CD4-positive, alpha-beta T cell treated with Interleukin-17A for 1 hour (primary cell): ENCODE measurements around the gene NDUFA7.
"Not testable (repeated sequence)": the region's sequence is repeated elsewhere in the genome, so short reads cannot be mapped to it uniquely, and the experiment has no call there.

Source experiments
- DNase-seq: peaks from one replicate; pipeline ENCODE4 v3.0.0-alpha.2; 2020

The NDUFA7 gene

DNA sequence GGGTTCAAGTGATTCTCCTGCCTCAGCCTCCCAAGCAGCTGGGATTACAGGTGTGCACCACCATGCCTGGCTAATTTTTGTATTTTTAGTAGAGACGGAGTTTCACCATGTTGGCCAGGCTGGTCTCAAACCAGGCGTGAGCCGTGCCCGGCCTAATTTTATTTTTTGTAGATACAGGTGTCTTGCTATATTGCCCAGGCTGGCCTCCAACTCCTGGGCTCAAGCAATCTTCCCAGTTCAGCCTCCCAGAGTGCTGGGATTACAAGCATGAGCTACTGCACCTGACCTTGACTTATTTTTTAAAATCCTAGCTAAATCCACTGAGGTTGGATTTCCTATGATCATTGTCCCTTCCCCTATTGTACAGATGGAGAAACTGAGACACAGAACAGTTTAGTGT, 20.3 kb upstream of the NDUFA7 start:
- not testable (repeated sequence) for DNase-seq

DNA sequence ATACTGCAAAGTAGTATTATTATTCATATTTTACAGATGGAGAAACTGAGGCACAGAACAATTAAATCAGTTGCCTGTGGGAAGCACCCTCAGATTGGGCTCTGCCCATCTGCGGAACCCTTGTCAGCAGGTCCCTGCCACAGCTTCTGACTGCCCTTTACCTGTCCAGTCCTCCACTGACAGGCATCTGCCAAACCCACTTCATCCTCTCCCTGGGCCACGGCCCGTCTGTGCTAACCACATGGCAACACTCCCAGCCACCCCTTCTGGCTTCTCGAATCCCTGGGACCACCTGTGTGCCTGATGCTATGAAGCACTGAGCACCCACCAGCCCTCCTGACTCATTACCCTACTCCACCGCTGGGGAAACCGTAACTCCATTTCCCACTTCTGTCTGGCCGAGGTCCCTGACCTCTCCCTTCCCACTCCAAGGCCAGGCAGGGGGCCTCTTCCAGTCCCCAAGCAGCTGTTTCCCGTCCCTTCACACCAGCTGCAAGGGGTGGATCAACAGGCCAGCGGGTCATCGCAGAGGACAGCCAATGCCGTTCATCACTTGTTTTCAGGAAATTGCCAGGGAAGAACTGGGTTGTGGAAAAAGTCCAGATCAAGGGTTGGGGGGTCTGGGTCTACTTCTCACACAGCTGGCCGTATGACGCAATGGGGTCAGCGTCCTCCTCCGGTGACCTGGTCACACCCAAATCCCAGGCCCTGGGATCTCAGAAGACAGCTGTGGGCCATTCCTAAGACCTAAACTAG, 19.3 kb upstream of the NDUFA7 start:
- no peak for DNase-seq

DNA sequence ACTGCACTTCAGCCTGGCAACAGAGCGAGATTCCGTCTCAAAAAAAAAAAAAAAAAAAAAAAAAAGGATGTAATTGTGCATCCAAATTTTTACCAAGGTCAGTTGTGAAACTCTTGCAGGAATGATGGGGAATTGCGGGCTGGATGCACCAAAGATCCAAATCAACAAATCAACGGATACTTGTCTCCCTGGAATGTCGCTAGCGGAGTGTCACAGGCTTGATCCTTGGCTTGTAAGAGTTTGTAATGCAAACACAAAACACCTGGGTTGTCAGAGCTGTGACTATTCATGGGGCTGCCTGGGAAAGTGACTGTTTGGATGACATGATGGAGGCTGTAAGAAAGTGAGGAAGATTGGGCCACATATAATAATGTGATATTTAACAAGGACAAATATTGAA, 17.7 kb upstream of the NDUFA7 start:
- no peak for DNase-seq

DNA sequence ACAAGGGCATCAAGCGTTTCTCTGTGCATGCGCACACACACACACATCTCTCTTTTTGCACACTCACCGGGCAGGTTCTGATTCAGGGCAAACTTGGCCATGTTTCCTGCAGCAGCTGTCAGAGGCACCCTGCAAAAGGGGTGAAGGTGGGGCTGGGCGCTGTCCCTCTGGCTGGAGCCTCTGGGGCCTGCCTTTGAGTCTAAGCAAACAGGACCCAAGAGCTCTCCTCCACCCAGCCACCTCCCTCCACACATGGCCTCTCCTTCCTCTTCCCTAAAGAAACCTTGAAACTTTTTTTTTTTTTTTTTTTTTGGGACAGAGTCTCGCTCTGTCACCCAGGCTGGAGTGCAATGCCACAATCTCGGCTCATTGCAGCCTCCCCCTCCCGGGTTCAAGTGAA, 16.6 kb upstream of the NDUFA7 start:
- DNase-seq: no peak

DNA sequence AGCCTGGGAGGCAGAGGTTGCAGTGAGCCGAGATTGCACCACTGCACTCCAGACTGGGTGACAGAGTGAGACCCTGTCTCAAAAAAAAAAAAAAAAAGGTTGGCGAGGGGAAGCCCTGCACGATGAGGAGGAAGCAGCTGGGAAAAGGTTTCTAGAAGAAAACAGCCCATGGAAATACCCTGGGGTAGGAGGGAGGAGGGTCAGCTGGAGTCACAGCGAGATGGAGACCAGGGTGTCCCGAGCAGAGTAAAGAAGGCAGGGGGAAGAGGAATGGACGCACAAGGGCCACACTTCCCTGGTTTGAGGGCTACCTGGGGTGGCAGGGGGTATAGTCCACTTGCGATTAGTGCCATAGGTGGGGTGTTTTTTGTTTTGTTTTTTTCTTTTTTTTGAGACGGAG, 15.5 kb upstream of the NDUFA7 start:
- no peak for DNase-seq

DNA sequence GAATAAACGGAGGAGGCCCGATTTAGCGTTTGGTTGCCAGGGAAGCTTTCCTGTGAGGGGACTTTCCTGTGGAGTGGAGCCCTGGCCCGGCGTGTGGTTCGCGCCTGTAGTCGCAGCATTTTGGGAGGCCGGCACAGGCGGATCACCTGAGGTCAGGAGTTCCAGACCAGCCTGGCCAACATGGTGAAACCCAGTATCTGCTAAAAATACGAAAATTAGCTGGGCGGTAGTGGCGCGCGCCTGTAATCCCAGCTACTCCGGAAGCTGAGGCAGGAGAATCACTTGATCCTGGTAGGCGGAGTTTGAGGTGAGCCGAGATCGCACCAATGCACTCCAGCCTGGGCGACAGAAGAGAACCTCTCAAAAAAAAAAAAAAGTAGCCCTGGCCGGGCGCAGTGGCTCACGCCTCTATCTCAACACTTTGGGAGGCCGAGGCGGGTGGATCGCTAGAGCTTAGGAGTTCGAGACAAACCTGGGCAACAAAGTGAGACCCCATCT, 14.9 kb upstream of the NDUFA7 start:
- no peak for DNase-seq

DNA sequence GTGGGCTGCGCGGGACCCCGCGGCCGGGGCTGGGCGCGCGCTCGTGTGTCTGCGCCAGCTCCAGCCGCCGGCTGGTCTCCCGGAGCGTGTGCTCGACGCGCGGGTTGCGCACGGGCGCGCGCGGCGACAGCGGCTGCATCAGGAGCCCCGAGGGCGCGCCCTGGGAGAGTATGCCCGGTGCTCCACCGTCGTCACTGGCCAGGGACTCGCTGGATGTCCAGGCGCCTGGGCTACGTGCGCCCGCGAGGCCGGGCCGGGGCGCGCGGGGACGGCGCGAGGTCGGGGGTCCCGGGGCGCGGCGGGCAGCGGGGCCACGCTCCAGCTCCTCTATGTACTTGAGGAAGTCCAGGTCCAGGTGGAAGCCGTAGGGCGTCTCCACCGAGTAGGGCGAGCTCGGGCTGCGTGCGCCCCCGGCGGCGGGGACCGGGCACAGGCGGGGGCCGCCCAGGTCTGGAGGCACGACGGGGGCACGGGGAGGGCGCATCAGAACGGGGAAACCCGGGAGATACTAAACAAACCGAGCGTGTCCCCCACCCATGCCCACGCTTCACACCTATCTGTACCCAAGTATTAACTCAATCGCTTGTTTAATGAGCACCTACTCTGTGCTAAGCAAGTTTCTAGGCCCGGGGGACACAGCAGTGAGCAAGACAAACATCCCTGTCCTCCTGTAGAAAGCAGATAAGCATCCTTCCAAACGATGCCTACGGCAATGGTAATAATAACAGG, 14.3 kb upstream of the NDUFA7 start:
- peak; percentile 15 for DNase-seq

DNA sequence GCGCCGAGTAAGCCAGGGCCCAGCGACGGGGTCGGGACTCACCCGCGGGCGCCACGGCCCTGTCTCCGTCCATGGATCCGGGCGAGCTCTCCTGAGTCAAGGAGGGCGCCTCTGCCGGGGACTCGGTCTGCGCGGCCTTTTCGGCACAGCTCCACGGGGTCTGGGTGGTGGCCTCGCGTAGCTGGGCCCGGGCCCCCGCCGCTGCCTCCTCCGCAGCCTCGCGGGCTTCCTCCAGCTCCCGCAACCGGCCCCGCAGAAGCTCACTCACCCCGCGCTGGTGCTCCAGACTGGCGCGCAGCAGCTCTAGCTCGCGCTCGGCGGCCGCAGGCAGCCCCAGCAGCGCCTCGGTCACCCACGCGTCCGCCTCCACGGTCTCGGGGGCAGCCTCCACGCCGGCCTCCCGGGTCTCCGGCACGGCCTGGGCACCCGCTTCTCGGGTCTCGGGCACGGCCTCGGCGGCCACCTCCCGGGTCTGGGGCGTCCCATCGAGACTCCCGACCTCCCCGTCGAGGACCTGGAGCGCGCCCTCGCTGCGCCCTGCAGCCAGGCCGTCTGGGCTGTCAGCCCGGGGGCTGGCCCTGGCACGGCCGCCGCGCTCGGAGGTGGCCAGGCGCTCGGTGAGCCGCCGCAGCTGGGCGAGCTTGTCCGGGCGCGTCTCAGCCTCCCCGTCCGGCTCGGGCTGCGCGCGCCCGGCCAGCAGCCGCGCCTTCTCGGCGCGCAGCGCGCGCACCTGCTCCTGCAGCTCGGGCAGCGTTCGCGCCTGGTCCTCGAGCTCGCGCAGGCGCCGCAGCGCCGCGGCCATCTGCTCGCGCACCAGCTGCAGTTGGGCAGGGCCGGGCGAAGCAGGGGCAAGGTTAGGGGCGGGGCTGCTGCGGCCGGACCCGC, 13.5 kb upstream of the NDUFA7 start:
- DNase-seq: no peak

DNA sequence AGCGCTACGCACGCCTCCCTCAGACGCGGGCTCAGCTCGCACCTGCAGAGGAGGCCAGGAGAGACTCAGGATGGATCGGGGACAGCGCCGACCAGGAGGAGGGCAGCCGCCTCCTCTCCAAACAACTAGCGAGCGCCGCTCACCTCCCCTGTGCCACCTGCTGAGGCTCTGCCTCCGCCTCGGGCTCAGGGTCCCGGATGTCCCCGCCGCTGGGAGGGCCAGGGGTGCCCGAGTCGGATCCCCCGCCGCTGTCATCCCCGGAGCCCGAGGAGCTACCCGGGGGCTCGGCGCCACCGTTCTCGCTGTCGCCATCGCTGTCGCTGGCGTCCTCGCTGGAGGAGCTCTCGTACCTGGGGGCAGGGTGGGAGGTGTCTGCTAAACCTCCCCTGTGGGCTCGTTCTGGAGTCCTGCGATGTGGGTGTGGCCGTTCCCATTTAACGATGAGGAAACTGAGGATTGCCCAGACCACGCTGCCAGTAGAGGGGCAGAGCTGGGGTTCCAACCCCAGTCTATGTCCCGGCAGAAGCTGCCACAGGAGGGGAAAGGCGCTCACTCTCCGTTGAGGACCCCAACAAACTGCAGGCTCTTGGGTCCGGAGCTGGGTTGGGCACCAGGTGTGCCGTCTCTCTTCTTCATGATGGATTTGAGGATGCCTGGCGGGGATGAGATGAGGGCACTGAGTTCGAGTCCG, 12.7 kb upstream of the NDUFA7 start:
- no peak for DNase-seq

DNA sequence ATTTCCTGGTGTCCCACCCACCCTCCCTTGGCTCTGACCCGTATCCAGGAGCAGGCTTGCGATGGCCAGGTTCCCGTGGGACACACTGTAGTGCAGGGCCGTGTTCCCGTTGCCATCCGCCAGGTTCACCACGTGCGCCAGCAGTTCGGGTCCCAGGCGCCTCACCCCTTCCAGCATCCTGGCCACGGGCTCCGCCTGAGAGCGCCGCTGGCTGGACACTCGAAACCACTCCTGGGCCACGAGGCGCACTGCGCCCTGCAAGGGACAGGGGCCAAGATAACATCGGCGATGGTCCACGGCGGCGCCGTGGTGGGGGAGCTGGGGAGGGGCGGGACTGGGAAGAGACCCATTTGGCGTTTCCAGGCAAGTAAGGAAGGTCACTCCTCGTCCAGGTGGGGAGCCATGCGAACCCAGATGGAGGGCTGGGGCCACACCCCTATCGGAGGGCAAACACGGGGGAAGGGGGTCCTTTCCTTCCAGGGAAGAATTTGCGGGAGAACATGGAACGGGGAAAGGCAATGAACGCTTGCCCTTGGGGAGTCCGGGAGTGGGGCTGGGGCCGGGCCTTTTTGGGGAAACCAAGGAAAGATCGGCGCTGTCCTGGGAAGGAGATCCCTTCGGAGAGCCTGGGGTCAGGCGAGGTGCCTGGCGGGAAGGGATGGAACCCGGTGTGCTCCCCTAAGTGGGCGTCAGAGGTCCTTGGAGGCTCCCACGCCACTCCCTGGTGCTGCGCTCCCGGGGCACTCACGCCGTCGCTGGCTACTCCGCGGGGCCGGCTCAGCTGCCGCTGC, 12.0 kb upstream of the NDUFA7 start:
- no peak for DNase-seq

DNA sequence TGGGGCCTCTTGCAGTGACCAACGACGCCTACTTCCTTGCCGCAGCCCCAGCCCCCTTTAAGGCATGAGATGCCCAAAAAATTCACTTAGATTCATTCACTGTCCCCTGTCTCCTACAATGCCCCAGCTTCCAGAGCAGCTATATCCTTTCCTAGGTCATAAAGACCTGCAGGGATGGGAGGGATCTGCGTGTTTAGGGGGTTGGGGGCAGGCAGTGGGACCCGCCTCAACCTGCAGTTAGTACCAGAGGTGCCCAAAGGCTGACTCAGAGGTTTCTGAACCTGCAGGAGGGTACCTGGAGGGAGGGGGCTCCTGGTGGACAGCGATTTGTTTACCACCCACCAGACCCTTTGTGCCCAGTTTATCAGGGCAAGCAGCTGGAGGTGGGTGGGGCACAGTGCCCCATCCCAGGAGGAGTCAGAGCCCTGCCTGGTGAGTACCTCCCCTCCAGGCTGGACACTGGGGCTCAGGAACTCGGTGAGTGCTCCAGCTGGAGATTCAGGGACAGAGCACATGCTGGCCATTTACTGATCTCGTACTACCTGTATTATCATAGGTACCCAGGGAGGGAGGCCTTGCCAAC, 10.2 kb upstream of the NDUFA7 start:
- no peak for DNase-seq

DNA sequence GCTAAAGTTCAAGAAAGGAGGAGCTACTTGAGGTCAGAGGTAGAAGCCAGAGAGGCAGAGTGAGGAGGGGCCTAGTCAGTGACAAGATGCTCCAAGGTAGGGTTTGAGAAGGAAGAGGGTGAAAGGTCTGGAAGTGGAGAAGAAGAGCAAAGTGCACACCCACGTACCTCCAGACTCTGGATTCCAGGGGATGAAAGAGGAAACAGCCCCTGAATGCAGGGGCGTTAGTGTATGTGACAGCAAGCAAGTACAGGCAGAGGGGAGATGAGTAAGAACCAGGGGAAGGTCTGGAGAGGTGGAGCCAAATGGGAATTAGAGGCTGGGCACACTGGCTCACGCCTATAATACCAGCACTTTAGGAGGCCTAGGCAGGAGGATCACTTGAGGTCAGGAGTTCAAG, 8.8 kb upstream of the NDUFA7 start:
- no peak for DNase-seq

DNA sequence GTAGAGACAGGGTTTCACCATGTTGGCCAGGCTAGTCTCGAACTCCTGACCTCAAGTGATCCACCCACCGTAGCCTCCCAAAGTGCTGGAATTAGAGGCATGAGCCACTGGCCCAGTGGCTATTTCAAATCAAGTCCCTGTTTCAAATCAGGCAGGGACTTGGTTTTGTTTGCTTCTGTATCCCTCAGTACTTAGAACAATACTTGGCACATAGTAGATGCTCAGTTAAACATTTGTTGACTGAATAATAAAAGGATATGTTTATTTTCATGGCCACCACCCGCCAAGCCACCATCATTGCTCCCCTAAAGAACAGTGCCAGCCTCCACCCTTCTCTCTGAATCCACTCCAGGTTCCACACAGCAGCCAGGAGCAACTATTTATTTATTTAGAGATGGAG, 4.3 kb upstream of the NDUFA7 start:
- no peak for DNase-seq

DNA sequence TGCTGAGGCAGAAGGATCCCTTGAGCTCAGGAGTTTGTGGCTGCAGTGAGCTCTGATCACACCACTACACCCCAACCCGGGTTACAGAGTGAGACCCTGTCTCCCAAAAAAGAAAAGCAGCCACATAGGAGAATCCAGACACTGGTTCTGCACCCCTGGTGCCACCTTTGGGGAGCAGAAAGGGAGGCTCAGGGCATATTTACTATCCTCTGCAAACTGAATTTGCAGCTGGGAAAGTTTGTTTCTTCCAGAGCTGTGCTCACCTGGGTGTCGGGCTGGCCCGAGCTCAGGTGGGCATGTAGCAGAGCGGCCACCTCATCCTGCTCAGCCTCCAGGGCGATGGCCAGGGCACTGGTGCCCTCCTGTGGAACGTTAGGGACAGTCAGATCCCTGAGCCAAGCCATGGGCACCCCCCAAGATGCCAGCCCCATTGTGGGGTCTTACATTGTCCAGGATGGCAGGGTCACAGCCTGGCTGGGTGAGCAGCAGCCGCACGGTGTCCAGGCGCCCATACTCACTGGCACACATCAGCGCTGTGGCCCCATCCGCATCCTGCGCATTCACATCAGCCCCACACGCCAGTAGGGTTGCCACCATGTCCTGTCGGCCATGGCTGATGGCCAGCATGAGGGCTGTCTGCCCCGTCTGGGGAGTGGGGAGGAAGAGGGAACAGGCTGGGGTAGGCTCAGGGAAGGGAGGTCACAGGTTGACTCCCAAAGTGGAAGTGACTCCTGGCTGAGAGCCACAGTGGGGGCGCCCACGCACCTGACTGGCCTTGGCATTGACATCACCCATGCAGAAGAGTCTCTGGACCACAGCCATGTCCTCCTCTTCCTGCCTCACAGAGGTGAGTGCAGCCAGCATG, 3.2 kb upstream of the NDUFA7 start:
- no peak for DNase-seq

DNA sequence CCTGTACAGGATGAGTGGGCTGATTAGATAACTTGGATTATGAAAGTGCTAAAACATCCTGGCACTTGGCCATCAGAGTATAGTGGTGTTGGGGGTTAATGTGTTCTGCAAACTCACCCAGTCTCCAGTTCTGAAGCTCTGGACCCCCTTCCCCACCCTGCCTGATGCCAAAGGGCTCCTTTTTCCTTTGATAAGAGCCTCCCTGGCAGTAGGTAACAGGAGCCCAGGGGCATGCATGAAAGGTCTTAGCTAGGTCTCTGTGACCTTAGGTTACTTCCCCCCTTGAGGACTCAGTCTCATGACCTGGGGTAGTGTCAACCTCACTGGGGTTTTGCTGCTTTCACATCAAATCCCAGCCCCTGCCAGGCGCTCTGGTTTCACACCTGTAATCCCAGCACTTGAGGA, 2.6 kb upstream of the NDUFA7 start:
- no peak for DNase-seq

DNA sequence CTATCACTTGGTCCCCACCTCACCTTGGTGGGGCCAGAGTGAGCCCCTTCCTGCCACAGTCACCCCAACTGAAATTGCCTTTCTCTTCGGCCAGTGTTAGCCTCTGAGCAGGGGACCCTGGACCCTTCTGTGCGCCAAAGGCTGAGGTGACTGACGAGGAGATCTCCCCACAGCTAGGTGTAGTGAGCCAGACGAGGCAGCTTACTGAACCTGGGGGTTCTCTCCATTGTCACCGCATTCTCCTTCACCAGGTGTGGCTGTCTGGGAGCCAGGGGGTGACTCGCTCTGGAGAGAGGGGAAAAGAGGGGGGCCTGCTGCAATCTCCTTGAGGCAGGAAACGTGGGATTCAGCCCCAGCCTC, 1.4 kb upstream of the NDUFA7 start:
- DNase-seq: no peak

DNA sequence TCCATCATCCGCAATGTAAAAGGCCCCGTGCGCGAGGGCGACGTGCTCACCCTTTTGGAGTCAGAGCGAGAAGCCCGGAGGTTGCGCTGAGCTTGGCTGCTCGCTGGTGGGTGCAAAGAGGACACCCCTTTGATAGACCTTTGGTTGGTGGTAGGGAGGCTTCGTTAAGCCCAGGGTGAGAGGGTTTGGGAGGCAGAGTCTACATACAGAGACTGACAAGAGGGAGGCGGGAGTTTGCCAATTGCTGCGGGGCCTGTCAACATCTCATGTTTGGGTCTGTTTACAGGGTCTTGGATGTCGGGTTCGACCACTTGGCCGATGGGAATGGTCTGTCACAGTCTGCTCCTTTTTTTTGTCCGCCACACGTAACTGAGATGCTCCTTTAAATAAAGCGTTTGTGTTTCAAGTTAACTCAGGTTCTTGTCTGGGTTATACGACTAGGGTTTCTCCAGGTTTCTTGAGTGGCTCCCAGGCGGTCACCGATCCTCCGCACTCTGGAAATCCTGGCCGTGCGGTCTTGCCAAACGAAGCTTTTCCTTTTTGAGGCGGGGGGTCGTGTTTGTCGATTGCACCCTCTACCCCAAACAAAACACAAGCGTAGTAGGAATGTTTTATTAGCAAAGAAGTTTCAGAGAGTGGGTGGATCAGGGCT, 937 bp upstream of the NDUFA7 start:
- no peak for DNase-seq

DNA sequence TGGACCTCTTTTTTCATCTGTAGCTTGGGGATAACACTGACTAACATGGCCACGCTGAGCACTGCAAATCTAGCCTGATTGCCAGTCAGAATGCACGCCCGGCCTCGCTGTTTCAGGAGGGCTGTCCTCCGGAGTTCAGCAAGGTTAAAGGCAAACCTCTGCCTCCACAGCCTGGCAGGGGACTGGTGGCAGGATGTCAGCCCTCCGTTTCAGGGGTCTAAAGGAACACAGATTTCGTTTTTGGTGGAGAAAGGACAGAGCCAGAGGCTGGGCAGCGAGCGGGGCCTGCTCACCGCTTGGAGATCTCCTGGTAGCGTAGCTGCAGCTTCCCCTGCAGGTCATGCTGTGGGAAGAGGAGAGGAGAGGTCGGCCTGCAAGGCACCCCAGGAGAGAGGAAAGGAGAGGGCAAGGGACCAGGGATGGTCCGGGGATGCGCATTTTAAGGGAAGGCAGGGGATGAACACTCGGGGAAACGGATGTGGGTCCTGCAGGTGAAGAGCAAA, 560 bp downstream of the NDUFA7 start:
- no peak for DNase-seq

DNA sequence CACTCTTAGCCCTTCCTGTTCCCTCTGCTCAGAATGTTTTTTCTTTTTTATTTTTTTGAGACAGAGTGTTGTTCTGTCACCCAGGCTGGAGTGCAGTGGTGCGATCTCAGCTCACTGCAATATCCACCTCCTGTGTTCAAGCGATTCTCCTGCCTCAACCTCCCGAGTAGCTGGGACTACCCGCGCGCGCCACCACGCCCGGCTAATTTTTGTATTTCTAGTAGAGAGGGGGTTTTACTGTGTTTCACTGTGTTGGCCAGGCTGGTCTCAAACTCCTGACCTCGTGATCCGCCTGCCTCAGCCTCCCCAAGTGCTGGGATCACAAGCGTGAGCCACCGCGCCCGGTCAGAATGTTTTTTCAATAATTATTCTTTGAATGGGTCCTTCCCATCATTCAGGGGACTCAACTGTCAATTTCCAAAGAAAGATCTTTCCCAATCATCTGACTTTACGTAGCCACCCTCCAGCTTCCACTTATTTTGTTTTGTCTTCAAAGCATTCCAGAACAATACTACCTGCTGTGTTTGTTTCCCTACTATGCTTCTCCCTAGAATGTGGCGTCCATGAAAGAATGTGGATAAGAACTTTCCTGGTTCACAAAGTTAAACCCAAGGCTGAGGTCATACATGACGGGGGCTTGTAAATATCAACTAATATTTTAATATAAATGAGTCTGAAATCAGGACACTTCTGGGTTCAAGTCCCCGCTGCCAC, 1.2 kb downstream of the NDUFA7 start:
- DNase-seq: no peak
